ENCODE results near the gene USP32. TPM values are rescaled to one million over a fixed set of nuclear protein-coding genes. Genes with fewer than 3 reads are reported as not detected.
"Not testable (repeated sequence)": the region's sequence is repeated elsewhere in the genome, so short reads cannot be mapped to it uniquely, and the experiment has no call there.

The USP32 gene
- total RNA-seq, 1 donor from 2014 or later: 22.8 TPM

DNA sequence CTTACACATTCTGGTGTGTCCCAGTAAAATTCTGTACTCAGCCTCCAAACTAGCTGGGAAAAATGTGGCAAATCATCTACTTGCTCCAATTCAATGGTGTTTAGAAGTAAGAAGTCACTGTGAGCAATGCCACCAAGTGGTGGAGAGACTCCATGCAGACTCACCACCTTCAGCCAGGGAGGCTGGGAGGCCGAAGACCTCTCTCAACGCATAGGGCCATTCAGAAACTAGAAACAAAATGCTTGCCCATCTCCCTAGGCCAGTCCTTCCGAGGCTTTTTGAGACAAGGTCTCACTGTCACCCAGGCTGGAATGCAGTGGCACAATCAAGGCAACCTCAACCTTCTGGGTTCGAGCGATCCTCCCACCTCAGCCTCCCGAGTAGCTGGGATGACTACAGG is 217.2 kb downstream of the USP32 start:
- TF ChIP-seq, protein P1, sequence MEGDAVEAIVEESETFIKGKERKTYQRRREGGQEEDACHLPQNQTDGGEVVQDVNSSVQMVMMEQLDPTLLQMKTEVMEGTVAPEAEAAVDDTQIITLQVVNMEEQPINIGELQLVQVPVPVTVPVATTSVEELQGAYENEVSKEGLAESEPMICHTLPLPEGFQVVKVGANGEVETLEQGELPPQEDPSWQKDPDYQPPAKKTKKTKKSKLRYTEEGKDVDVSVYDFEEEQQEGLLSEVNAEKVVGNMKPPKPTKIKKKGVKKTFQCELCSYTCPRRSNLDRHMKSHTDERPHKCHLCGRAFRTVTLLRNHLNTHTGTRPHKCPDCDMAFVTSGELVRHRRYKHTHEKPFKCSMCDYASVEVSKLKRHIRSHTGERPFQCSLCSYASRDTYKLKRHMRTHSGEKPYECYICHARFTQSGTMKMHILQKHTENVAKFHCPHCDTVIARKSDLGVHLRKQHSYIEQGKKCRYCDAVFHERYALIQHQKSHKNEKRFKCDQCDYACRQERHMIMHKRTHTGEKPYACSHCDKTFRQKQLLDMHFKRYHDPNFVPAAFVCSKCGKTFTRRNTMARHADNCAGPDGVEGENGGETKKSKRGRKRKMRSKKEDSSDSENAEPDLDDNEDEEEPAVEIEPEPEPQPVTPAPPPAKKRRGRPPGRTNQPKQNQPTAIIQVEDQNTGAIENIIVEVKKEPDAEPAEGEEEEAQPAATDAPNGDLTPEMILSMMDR (IDR thresholded peaks at IDR 0.05; ENCODE audit: borderline replicate concordance): peak; percentile 59
- H3K9me3 ChIP-seq (replicated peaks); intact Hi-C loops (cut with micrococcal nuclease); H3K4me3 ChIP-seq; DNase-seq; H3K27me3 ChIP-seq (ENCODE audit: low read depth); H3K27ac ChIP-seq (replicated peaks): not testable (repeated sequence)
- Histone ChIP-seq H3K4me1 (peaks cover 33% of the 10 kb centered on the region), H3K36me3 (peaks cover 24% of the 10 kb centered on the region)

- H3K36me3 ChIP-seq: peaks cover 17% of the 10 kb centered on the region
- no peaks in the 10 kb centered on the region for H3K27me3 ChIP-seq (ENCODE audit: low read depth)
- H3K27ac ChIP-seq (replicated peaks): no peak overlapping the region
- intact Hi-C loops (cut with micrococcal nuclease): no loop called here
- peaks cover 40% of the 10 kb centered on the region for H3K4me1 ChIP-seq
- H3K9me3 ChIP-seq (replicated peaks): no peaks in the 10 kb centered on the region
- no peak for DNase-seq
- TF ChIP-seq, protein P1 (IDR thresholded peaks at IDR 0.05; ENCODE audit: borderline replicate concordance): no peak
- H3K4me3 ChIP-seq: no peak overlapping the region
These were observed 217.9 kb downstream of the USP32 start for GRCh38 chr17:60174035-60174434.

DNA sequence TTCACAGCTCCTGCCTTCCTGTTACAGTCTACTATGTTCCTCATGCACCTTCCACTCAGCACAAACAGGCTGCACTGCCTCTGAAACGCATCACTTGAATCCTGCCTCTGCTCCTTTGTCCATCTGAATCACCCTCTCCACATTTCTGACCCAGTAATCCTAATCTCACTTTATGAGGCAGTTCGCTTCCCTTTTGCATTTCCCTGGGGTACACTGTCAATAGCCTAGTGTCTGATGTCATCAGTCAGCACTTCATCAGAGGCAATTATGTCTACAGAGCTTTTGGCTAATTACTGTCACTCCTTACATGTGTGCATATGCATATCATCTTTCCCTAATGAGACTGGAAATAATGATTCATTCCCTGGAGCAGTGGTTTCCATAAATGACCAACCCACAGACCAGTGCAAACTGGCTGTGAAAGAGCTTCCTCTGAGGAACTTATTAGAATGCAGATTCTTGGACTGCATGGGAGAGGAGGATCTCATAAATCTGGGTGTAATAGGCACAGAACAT is 218.6 kb downstream of the USP32 start:
- H3K9me3 ChIP-seq (replicated peaks): no peaks in the 10 kb centered on the region
- no peak for DNase-seq
- H3K4me1 ChIP-seq: peaks cover 46% of the 10 kb centered on the region
- H3K27ac ChIP-seq (replicated peaks): no peak overlapping the region
- H3K36me3 ChIP-seq: peaks cover 10% of the 10 kb centered on the region
- no peak overlapping the region for H3K4me3 ChIP-seq
- intact Hi-C loops (cut with micrococcal nuclease): no loop called here
- TF ChIP-seq, protein P1 (IDR thresholded peaks at IDR 0.05; ENCODE audit: borderline replicate concordance): no peak
- H3K27me3 ChIP-seq (ENCODE audit: low read depth): no peaks in the 10 kb centered on the region

DNA sequence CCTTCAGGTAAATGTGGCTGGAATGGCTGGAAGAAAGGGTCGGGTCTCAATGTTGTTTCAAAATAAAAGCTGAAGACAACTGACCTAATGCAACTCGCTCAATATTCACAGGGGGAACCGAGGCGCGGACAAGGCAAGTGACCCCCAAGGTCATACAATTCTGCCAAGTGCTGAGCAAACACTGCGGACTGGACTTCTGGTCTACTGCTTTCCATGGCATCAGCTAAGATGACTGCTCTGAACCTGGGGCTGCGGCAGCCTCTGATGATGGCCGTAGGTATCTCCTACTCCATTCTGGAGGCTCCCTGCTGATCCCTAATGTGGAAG is 220.2 kb downstream of the USP32 start:
- H3K4me3 ChIP-seq: no peak overlapping the region
- no peak overlapping the region for H3K27ac ChIP-seq (replicated peaks)
- no peak for DNase-seq
- H3K4me1 ChIP-seq: peaks cover 56% of the 10 kb centered on the region
- no peaks in the 10 kb centered on the region for H3K27me3 ChIP-seq (ENCODE audit: low read depth)
- intact Hi-C loops (cut with micrococcal nuclease): no loop called here
- TF ChIP-seq, protein P1 (IDR thresholded peaks at IDR 0.05; ENCODE audit: borderline replicate concordance): no peak
- peaks cover 6% of the 10 kb centered on the region for H3K36me3 ChIP-seq
- H3K9me3 ChIP-seq (replicated peaks): no peaks in the 10 kb centered on the region

GRCh38 chr17:60170835-60171752 is 220.8 kb downstream of the USP32 start:
- Histone ChIP-seq H3K4me1 (peaks cover 56% of the 10 kb centered on the region), H3K27ac (replicated peaks) (peak overlapping the region; percentile 74), H3K4me3 (no peak overlapping the region), H3K9me3 (replicated peaks) (no peaks in the 10 kb centered on the region), H3K36me3 (peaks cover 2% of the 10 kb centered on the region), H3K27me3 (ENCODE audit: low read depth) (no peaks in the 10 kb centered on the region)
- TF ChIP-seq, protein P1 (IDR thresholded peaks at IDR 0.05; ENCODE audit: borderline replicate concordance): no peak
- intact Hi-C loops (cut with micrococcal nuclease): no loop called here
- DNase-seq: no peak

All from left ventricle myocardium inferior (tissue), 1 donor.